HG02759 (cell line): ENCODE data around the gene SLC23A2.

ENCODE experiments used
- ATAC-seq: cut with Tn5 transposase; IDR thresholded peaks from one replicate; pipeline ENCODE4 v1.9.1; 2021; ENCODE audit warnings: mild to moderate bottlenecking, moderate library complexity; ENCODE audit not compliant: unreplicated experiment

Gene SLC23A2

GRCh38 chr20:4828830-4829513, 172.3 kb downstream of the SLC23A2 start:
- ATAC-seq: no peak

- no peak for ATAC-seq
These were observed 179.7 kb downstream of the SLC23A2 start for GRCh38 chr20:4821590-4821989.

- ATAC-seq: no peak
These were observed 180.3 kb downstream of the SLC23A2 start for GRCh38 chr20:4820806-4821518.

GRCh38 chr20:4819901-4820300, 181.4 kb downstream of the SLC23A2 start:
- ATAC-seq: no peak

- no peak for ATAC-seq
These were observed 184.1 kb downstream of the SLC23A2 start for GRCh38 chr20:4817230-4817671.

GRCh38 chr20:4815628-4816027, 185.7 kb downstream of the SLC23A2 start:
- ATAC-seq: no peak

- ATAC-seq: peak; percentile 60
These were observed 186.5 kb downstream of the SLC23A2 start for GRCh38 chr20:4814696-4815252.

GRCh38 chr20:4813863-4814695, 187.2 kb downstream of the SLC23A2 start:
- ATAC-seq: peak; percentile 43

- ATAC-seq: peak; percentile 29
These were observed 188.0 kb downstream of the SLC23A2 start for GRCh38 chr20:4813076-4813862.

GRCh38 chr20:4812641-4813075, 188.7 kb downstream of the SLC23A2 start:
- no peak for ATAC-seq

GRCh38 chr20:4812216-4812615, 189.1 kb downstream of the SLC23A2 start:
- ATAC-seq: no peak

- ATAC-seq: no peak
These were observed 189.6 kb downstream of the SLC23A2 start for GRCh38 chr20:4811661-4812181.

GRCh38 chr20:4811257-4811656, 190.1 kb downstream of the SLC23A2 start:
- no peak for ATAC-seq

- no peak for ATAC-seq
These were observed 190.8 kb downstream of the SLC23A2 start for GRCh38 chr20:4810426-4811019.

GRCh38 chr20:4809707-4810106, 191.6 kb downstream of the SLC23A2 start:
- ATAC-seq: no peak

- no peak for ATAC-seq
These were observed 192.4 kb downstream of the SLC23A2 start for GRCh38 chr20:4808872-4809271.

- no peak for ATAC-seq
These were observed 195.5 kb downstream of the SLC23A2 start for GRCh38 chr20:4805663-4806449.

GRCh38 chr20:4802527-4802926, 198.8 kb downstream of the SLC23A2 start:
- no peak for ATAC-seq
